ENCODE measurements around the gene GPR52. TPM values are rescaled to one million over a fixed set of nuclear protein-coding genes. Genes with fewer than 3 reads are reported as not detected.

The GPR52 gene
- total and polyA plus RNA-seq, 2 of the 13 experiments (the other 11 are each of a cell fraction or from before 2014, with no cell fraction given) = 0.25 to 1.5 TPM

- no peak for TF ChIP-seq E2F5 (CRISPR knock-in tag; conservative IDR thresholded peaks at IDR 0.05)
- TF ChIP-seq ZBTB46 (CRISPR knock-in tag; IDR thresholded peaks at IDR 0.05; ENCODE audit: borderline replicate concordance) = no peak
- TF ChIP-seq ZNF891 (CRISPR knock-in tag; IDR thresholded peaks at IDR 0.05) = no peak
- no peak for TF ChIP-seq BRCA1 (CRISPR knock-in tag; IDR thresholded peaks at IDR 0.05)
- TF ChIP-seq ZNF770 (CRISPR knock-in tag; IDR thresholded peaks at IDR 0.05) = no peak
- no peak for TF ChIP-seq ASH2L (IDR thresholded peaks at IDR 0.05; ENCODE audit: insufficient read length, low read depth, low read length)
- TF ChIP-seq CHCHD3 (CRISPR knock-in tag; IDR thresholded peaks at IDR 0.05) = no peak
- no peak for TF ChIP-seq SRSF1 (optimal IDR thresholded peaks at IDR 0.05; ENCODE audit: low read depth, low read length)
- TF ChIP-seq IKZF5 (CRISPR knock-in tag; IDR thresholded peaks at IDR 0.05) = no peak
These were observed 14.3 kb upstream of the GPR52 start (continued) for GRCh38 chr1:174433451-174433850.
